ENCODE results near the gene PRSS3. TPM values are rescaled to one million over a fixed set of nuclear protein-coding genes. Genes with fewer than 3 reads are reported as not detected.
"Not testable (repeated sequence)": the region's sequence is repeated elsewhere in the genome, so short reads cannot be mapped to it uniquely, and the experiment has no call there.

The PRSS3 gene
- polyA plus RNA-seq, 12 donors, result 0.58 to 8.1 (median 1.5) TPM; not detected in 7

GRCh38 chr9:33817327-33818166 is 22.2 kb downstream of the PRSS3 start:
- peak; percentile 72 for DNase-seq

- DNase-seq, result peak; percentile 34
Measured at GRCh38 chr9:33818167-33818846, 22.9 kb downstream of the PRSS3 start.

- DNase-seq, result no peak
Measured at GRCh38 chr9:33818847-33819500, 23.6 kb downstream of the PRSS3 start.

GRCh38 chr9:33820231-33820745 is 24.9 kb downstream of the PRSS3 start:
- DNase-seq, result no peak

- DNase-seq, result no peak
Measured at GRCh38 chr9:33823801-33824200, 28.4 kb downstream of the PRSS3 start.

- not testable (repeated sequence) for DNase-seq
Measured at GRCh38 chr9:33827285-33827684, 31.9 kb downstream of the PRSS3 start.

GRCh38 chr9:33829641-33830230 is 34.4 kb downstream of the PRSS3 start:
- not testable (repeated sequence) for DNase-seq

GRCh38 chr9:33835625-33836260 is 40.4 kb downstream of the PRSS3 start:
- no peak for DNase-seq

- DNase-seq, result not testable (repeated sequence)
Measured at GRCh38 chr9:33836261-33836660, 40.9 kb downstream of the PRSS3 start.

- no peak for DNase-seq
Measured at GRCh38 chr9:33837138-33837537, 41.8 kb downstream of the PRSS3 start.

- no peak for DNase-seq
Measured at GRCh38 chr9:33840381-33840780, 45.0 kb downstream of the PRSS3 start.

- DNase-seq, result no peak
Measured at GRCh38 chr9:33843312-33843961, 48.1 kb downstream of the PRSS3 start.

GRCh38 chr9:33846231-33846630 is 50.9 kb downstream of the PRSS3 start:
- no peak for DNase-seq

- not testable (repeated sequence) for DNase-seq
Measured at GRCh38 chr9:33847894-33848205, 52.5 kb downstream of the PRSS3 start.

Other genes with a start within 250 kb of the PRSS3 start
- 100 to 1,000 TPM in 1 of 12 donors, 10 to 100 TPM in 11; 40.3 to 173 (median 44.3) TPM for gene UBE2R2, start 21.6 kb downstream of the PRSS3 start, polyA plus RNA-seq (ENCODE audit: insufficient read length in 12 of 12)